Measurements from ENCODE around the gene FAIM2.

- TF ChIP-seq POLR2AphosphoS5 (IDR thresholded peaks at IDR 0.05) (no peak), CTCF (IDR thresholded peaks at IDR 0.05) (no peak), EP300 (IDR thresholded peaks at IDR 0.05) (no peak)
Observed at GRCh38 chr12:49911213-49911605, 7.5 kb upstream of the FAIM2 start.

Measured in upper lobe of left lung (tissue), 4 donors.